Measurements from ENCODE around the gene ZNF638.
"Not testable (repeated sequence)": the region's sequence is repeated elsewhere in the genome, so short reads cannot be mapped to it uniquely, and the experiment has no call there.

Gene ZNF638, protein sequence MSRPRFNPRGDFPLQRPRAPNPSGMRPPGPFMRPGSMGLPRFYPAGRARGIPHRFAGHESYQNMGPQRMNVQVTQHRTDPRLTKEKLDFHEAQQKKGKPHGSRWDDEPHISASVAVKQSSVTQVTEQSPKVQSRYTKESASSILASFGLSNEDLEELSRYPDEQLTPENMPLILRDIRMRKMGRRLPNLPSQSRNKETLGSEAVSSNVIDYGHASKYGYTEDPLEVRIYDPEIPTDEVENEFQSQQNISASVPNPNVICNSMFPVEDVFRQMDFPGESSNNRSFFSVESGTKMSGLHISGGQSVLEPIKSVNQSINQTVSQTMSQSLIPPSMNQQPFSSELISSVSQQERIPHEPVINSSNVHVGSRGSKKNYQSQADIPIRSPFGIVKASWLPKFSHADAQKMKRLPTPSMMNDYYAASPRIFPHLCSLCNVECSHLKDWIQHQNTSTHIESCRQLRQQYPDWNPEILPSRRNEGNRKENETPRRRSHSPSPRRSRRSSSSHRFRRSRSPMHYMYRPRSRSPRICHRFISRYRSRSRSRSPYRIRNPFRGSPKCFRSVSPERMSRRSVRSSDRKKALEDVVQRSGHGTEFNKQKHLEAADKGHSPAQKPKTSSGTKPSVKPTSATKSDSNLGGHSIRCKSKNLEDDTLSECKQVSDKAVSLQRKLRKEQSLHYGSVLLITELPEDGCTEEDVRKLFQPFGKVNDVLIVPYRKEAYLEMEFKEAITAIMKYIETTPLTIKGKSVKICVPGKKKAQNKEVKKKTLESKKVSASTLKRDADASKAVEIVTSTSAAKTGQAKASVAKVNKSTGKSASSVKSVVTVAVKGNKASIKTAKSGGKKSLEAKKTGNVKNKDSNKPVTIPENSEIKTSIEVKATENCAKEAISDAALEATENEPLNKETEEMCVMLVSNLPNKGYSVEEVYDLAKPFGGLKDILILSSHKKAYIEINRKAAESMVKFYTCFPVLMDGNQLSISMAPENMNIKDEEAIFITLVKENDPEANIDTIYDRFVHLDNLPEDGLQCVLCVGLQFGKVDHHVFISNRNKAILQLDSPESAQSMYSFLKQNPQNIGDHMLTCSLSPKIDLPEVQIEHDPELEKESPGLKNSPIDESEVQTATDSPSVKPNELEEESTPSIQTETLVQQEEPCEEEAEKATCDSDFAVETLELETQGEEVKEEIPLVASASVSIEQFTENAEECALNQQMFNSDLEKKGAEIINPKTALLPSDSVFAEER (N-terminal part only)

DNA sequence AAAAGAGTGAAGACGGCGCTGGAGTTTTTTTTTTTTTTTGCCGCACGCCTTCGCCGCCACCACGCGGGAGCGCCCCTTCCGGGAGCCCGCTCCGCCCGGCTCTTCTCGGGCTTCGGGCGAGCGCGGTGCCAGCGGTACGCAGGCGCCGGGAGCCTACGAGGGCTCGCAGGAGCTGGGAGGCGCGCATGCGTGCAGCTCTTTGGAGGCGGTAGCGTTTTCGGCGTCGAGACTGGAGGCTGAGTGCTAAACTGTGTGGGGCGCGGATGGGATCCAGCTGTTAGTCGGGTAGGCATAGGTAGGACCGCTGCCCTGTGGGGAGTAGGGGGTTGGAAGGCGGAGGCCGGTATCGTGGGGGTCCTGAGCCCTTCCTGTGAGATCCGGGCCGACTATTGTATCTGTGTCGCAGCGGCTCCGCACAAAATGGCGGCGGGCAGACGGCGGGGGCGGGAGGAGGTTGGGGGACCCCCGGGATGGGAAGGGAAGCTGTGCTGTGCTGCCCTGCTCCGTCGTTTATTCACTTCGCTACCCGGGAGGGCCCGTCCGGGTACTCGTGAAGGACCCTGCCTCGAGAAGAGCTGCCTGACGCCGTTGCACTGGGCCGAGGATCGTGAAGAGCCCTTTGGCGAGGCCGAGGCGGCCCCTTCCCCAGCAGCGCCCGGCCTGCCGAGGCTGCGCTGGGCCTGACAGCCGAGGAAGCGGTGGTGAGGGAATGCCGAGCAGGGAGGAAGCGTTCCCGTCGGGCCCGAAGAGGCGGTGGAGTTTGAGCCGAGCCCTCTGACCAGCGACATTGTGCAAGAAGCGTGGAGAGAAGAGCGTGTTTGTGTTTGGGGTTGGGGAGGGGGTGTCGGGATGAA is at the start of gene ZNF638:
Gene ZNF638, plus strand, starts transcription at position 202 of the 854 bp plus-strand sequence. CDS start 17,173 bp downstream, outside the sequence.
- peak; percentile 91 for DNase-seq

- no peak for DNase-seq
These were observed 49.6 kb upstream of the ZNF638 start for GRCh38 chr2:71281950-71282349.

DNA sequence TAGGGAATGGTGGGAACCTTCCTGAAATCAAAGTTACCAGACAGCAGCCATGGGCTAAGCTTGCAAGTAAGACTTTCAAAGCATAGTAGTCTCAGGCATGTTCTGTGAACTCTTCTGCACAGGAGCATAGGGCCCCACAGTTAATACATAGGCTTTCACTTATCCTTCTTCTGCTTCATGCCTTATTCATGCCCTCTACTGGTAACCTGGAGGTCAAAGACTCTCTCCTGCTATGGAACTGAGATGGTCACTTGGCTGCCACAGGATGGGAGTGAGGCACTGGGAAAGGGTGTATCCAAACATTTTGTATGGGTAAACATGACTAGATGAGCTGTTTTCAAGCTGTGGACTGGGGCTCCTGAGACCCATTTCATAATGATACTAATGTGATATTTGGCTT is 49.1 kb upstream of the ZNF638 start:
- DNase-seq: no peak

GRCh38 chr2:71283131-71283530 is 48.5 kb upstream of the ZNF638 start:
- DNase-seq: no peak

GRCh38 chr2:71285706-71286105 is 45.9 kb upstream of the ZNF638 start:
- DNase-seq: no peak

- DNase-seq: no peak
These were observed 40.2 kb upstream of the ZNF638 start for GRCh38 chr2:71291398-71291797.

DNA sequence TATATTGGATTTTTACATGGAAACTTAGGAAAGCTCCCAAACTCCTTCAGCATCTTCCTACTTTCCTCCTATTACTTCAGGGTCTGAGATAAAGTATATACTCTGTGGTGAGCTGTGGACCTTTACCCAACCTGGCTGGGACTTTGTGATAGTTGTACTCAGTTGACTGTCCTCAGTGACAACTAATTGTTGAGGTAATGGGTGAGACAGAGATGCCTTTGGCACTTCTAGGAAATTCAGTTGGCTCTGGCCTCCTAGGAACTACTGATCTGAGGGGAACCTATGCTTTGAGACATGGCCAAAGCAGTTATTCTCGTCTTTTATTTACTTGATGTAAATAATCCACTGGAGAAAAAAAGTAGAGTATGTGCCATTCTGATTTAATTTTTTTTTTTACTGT is 39.4 kb upstream of the ZNF638 start:
- no peak for DNase-seq

DNA sequence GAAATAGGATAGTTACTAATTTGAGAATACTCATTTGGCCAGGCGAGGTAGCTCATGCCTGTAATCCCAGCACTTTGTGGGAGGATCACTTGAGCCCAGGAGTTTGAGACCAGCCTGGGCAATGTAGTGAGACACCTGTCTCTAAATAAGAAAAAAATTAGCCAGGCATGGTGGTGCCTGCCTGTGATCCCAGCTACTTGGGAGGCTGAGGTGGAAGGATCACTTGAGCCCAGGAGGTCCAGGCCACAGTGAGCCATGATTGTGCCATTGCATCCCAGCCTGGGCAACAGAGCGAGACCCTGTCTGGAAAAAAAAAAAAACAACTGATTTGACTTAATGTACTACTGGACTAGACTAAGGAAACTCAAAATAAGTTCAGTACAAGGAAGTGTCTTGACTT is 32.7 kb upstream of the ZNF638 start:
- DNase-seq: no peak

- DNase-seq: peak; percentile 26
These were observed 32.1 kb upstream of the ZNF638 start for GRCh38 chr2:71299507-71299906.

GRCh38 chr2:71303849-71304248 is 27.7 kb upstream of the ZNF638 start:
- DNase-seq: no peak

DNA sequence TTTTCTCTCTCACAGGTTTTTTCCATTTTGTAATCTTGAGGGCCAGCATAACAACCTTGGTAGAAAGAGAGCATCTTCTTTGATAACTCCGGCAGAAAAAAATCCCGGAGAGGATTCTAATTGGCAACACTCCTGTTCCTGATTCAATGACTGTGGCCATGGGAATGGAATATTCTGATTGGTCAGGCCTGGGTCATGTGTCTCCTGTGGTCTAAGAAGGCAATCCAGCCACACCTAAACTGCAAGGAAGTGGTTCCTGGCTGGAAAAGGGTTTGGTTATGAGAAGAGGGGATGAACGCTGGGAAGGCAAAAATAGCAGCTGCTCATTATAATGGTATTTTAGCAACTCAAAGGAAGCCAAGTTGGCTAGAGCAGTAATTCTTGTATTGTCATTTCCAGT is 24.8 kb upstream of the ZNF638 start:
- peak; percentile 74 for DNase-seq

DNA sequence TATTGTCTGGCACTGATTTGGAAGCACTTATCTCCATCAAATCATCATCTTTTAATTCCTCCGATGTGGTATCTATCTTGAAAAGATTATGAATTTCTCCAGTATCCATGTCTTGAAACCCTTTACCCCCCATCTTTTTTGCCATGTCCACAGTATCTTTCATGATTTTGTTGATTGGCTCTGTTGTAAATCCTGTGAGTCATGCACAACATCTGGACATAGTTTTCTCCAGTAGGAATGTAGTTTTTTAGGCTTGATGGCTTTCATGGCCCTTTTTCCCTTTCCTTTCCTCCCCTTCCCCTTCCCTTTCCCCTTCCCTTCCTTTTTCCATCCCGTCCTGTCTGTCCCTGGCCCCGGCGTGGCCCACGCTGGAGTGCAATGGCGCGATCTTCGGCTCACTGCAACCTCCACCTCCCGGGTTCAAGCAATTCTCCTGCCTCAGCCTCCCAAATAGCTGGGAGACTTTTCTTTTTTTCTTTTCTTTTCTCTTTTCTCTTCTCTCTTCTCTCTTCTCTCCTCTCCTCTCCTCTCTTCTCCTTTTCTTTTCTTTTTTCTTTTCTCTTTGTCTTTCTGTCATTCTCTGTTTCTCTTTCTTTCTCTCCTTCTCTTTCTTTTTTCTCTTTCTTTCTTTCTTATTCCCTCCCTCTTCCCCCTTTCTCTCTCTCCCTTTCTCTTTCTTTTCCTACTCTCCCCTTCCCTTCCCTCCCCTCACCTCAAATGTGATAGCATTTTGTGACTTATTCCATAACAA is 18.4 kb upstream of the ZNF638 start:
- DNase-seq: peak; percentile 7

GRCh38 chr2:71317060-71317459 is 14.5 kb upstream of the ZNF638 start:
- no peak for DNase-seq

DNA sequence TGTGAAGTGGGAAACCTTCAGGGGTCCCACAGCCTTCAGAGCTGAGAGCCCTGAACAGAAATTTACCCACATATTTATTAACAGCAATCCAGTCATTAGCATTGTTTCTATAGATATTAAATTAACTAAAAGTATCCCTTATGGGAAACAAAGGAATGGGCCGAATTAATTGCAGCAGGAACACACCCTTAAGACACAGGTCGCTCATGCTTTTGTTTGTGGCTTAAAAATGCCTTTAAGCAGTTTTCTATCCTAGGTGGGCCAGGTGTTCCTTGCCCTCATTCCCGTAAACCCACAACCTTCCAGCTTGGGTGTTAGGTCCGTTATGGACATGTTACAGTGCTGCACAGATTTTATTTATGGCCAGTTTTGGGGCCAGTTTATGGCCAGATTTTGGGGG is 13.7 kb upstream of the ZNF638 start:
- not testable (repeated sequence) for DNase-seq

DNA sequence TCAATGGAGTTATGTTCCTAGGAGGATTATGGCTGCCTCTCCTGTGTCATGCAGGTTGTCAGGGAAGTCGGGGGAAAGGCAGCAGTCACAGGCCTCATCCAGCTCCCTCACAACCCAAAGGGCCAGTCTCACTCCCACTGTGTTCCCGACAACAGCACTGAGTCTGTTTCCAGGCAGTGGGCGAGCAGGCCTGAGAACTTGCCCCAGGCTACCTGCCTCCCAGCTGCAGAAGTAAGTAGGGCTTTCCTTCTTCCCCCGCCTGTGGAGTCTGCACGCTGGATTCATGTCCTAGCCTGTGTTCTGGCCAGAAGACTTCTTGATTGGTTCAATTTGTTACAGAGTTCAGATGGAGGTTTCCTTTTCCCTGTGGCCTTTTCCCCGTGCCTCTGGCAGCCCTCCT is 8.2 kb upstream of the ZNF638 start:
- DNase-seq: no peak

- DNase-seq: no peak
These were observed 4.6 kb upstream of the ZNF638 start for GRCh38 chr2:71326968-71327367.

DNA sequence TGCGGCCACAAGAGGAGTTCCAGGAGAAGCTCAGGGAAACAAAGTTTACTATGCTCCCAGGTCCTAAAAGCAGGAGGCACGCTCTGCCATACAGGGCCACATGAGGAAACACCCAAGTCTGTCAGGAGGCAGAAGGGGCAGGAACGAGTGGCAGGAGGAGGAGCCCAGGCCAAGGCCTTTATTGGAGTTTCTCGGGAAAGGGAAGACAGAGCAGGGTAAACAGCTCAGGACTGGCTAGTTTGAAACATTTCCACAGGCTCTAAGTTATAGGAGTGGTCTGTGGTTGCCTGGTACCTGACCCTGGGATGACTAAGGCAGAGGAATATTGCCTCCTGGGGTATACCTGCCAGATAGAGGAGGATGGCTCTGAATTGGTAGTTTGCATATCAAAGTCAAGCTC is 3.7 kb upstream of the ZNF638 start:
- no peak for DNase-seq

- DNase-seq: no peak
These were observed 1.4 kb upstream of the ZNF638 start for GRCh38 chr2:71330155-71330554.

DNA sequence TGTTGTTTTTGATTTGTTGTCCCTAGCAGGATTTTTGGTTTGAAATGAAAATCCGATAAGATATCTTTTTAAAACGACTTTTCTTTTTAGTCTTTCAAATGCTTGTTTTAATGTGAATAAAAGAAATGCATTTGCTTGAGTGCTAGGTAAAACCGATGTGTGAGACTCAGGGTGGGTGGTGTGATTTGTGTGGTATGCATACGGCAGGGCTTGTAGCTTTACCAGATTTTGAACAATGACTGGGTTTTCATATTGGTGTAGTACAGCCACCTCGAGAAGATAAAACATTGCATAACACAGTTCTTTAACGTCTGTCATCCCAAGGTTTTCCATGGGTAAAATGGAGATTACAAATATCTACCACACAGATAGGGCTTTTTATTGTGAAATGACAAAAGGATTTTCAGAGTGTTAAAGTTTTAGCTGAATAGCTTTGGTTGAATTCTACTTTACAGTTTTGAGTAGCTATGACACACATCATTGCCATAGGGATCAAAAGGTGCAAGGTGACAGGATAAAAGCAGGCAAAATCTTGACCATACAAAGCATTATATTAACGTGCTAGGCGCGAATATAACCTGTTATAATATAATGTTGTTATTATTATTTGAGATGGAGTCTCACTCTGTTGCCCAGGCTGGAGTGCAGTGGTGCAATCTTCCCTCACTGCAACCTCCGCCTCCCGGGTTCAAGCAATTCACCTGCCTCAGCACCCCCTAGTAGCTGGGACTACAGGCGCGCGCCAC is 824 bp upstream of the ZNF638 start:
- DNase-seq: no peak

DNA sequence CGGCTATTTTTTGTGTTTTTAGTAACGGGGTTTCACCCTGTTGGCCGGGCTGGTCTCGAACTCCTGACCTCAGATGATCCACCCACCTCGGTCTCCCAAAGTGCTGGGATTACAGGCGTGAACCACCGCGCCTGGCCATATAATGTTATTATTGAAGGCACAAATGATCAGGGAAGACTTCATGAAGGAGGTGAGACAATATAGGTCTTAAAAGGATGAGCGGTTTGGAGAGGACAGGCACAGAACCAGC is 326 bp upstream of the ZNF638 start:
- not testable (repeated sequence) for DNase-seq

GRCh38 chr2:71332435-71332796 is 834 bp downstream of the ZNF638 start:
- no peak for DNase-seq

Measured in fibroblast of skin of right biceps (primary cell).